Chondrocyte (in vitro differentiated cells): ENCODE data around the gene USP34. TPM values are rescaled to one million over a fixed set of nuclear protein-coding genes. Genes with fewer than 3 reads are reported as not detected.

Experiments used
- DNase-seq: peaks from one replicate; pipeline ENCODE4 v3.0.0; 2021; ENCODE audit warnings: mixed read lengths, low spot score
- H3K27ac Mint-ChIP-seq: one replicate; pipeline ENCODE4 v1.8.0; 2021; ENCODE audit warnings: mild to moderate bottlenecking, moderate library complexity, mixed read lengths; ENCODE audit not compliant: unreplicated experiment
- H3K27me3 Mint-ChIP-seq: 2 replicates; pipeline ENCODE4 v1.8.0; 2021; ENCODE audit warnings: low read depth, mixed read lengths
- H3K36me3 Mint-ChIP-seq: 2 replicates; pipeline ENCODE4 v1.8.0; 2021; ENCODE audit warnings: low read depth, mixed read lengths
- H3K4me1 Mint-ChIP-seq: 2 replicates; pipeline ENCODE4 v1.8.0; 2021; ENCODE audit warnings: low read depth, mild to moderate bottlenecking, mixed read lengths
- H3K4me3 Mint-ChIP-seq: one replicate; pipeline ENCODE4 v1.8.0; 2021; ENCODE audit warnings: mild to moderate bottlenecking, moderate library complexity, mixed read lengths; ENCODE audit not compliant: unreplicated experiment
- H3K9me3 Mint-ChIP-seq: 2 replicates; pipeline ENCODE4 v1.8.0; 2021; ENCODE audit warnings: low read depth, mixed read lengths
- total RNA-seq: library from RNA; stranded (reverse); gene quantifications from 3 replicates; pipeline ENCODE4 v1.2.1, GENCODE V29; 2021
- TF ChIP-seq, protein P1 (sequence below): fragments of 200-600 bp; sonication (generic); IDR thresholded peaks from 2 replicates; pipeline ENCODE4 v1.5.0; 2021; ENCODE audit warnings: antibody characterized with exemption, mild to moderate bottlenecking, moderate library complexity

USP34 gene
- total RNA-seq, 1 donor from 2014 or later = 104 TPM

DNA sequence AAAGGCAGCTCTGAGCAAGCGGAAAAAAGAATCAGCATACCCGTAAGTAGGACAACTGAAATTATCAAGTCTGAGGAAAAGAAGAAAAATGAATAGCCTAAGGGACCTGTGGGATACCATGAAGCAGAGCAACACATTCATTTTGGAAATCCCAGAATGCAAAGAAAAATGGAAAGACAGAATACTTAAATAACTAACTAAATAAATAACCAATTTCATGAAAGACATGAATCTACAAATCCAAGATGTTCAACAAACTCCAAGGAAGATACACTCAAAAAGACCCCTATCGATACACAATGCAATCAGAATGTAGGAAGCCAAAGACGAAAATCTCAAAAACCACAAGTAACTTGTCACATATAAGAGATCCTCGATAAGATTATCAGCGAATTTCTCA lies 117.0 kb downstream of the USP34 start:
- TF ChIP-seq, protein P1, sequence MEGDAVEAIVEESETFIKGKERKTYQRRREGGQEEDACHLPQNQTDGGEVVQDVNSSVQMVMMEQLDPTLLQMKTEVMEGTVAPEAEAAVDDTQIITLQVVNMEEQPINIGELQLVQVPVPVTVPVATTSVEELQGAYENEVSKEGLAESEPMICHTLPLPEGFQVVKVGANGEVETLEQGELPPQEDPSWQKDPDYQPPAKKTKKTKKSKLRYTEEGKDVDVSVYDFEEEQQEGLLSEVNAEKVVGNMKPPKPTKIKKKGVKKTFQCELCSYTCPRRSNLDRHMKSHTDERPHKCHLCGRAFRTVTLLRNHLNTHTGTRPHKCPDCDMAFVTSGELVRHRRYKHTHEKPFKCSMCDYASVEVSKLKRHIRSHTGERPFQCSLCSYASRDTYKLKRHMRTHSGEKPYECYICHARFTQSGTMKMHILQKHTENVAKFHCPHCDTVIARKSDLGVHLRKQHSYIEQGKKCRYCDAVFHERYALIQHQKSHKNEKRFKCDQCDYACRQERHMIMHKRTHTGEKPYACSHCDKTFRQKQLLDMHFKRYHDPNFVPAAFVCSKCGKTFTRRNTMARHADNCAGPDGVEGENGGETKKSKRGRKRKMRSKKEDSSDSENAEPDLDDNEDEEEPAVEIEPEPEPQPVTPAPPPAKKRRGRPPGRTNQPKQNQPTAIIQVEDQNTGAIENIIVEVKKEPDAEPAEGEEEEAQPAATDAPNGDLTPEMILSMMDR = no peak
- no peak overlapping the region for H3K4me3 Mint-ChIP-seq
- no peak overlapping the region for H3K27ac Mint-ChIP-seq
- H3K27me3 Mint-ChIP-seq = no peaks in the 10 kb centered on the region
- peaks cover 37% of the 10 kb centered on the region for H3K4me1 Mint-ChIP-seq
- H3K9me3 Mint-ChIP-seq = peaks cover 13% of the 10 kb centered on the region
- peaks cover 15% of the 10 kb centered on the region for H3K36me3 Mint-ChIP-seq
- no peak for DNase-seq

DNA sequence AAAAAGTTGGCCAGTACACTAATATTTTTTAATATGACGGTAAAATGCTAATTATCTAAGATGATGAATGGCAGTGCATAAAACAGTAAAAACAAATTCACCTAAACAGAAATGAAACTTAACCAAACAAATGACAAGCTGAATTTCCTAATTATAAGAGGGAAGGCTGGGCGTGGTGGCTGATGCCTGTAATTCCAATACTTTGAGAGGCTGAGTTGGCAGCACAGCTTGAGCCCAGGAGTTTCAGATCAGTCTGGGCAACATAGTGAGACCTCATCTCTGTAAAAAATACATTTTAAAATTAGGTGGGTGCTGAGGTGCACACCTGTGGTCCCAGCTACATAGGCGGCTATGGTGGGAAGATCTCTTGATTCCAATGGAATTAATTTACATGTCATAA lies 120.1 kb downstream of the USP34 start:
- Mint-ChIP-seq H3K27me3 (no peaks in the 10 kb centered on the region), H3K4me1 (peaks cover 10% of the 10 kb centered on the region), H3K36me3 (peaks cover 20% of the 10 kb centered on the region), H3K4me3 (no peak overlapping the region), H3K9me3 (peaks cover 13% of the 10 kb centered on the region), H3K27ac (peak overlapping the region; percentile 36)
- no peak for DNase-seq
- TF ChIP-seq, protein P1 = no peak

DNA sequence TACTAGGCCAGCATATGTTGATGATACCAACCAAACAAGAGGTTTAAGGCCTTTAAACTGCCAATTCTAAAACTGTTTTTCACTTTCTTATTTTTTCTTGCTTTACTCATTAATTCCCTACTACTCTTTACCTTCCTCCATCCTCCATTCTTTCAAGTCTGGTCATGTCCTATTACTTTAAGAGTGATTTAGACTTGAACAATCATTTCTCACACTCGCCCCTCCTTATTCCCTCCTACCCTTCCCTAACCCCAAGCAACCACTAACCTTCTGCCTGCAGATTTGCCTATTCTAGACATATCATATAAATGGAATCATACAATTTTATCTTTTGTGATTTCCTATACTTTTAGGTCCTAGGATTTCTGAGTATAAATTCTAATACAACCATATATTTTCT lies 127.7 kb downstream of the USP34 start:
- H3K4me1 Mint-ChIP-seq = peaks cover 10% of the 10 kb centered on the region
- DNase-seq = no peak
- TF ChIP-seq, protein P1 = no peak
- H3K27me3 Mint-ChIP-seq = no peaks in the 10 kb centered on the region
- H3K9me3 Mint-ChIP-seq = no peaks in the 10 kb centered on the region
- H3K27ac Mint-ChIP-seq = no peak overlapping the region
- H3K36me3 Mint-ChIP-seq = peaks cover 30% of the 10 kb centered on the region
- no peak overlapping the region for H3K4me3 Mint-ChIP-seq

DNA sequence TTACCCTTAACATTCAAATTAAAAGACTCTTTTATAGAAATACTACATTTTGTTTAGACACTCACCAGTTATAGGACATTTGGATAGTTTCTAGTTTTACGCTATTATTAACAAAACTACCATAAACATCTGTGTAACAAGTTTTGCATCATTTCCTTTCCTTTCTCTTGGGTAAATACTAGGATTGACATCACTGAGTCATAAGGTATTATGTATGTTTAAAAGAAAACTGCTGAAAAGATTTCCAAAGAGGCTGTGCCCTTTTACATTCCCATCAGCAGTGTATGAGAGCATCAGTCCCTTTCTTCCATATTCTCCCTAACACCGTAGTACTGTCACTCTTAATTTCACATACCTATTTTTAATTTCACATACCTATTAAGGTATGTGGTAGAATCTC lies 130.6 kb downstream of the USP34 start:
- no peaks in the 10 kb centered on the region for H3K9me3 Mint-ChIP-seq
- peaks cover 23% of the 10 kb centered on the region for H3K36me3 Mint-ChIP-seq
- no peak for DNase-seq
- H3K27me3 Mint-ChIP-seq = no peaks in the 10 kb centered on the region
- TF ChIP-seq, protein P1 = no peak
- peaks cover 10% of the 10 kb centered on the region for H3K4me1 Mint-ChIP-seq
- no peak overlapping the region for H3K4me3 Mint-ChIP-seq
- peak overlapping the region; percentile 79 for H3K27ac Mint-ChIP-seq

DNA sequence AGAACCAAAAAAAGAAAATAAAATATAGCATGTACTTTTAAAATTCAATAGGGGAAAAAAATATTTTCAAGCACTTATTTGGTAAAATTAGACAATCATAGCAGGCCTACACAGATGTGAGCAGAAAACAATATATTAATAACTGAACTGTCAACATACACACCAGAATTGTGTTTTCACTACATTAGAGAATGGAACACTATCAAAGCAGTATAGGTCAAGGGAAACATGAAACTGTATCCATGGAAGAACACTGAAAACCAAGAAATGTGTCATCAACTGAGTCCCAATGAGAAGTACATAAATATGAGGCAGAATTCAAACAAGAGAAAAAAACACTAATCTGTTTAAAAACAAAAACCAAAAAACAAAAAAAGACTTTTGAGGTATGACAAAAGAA lies 132.4 kb downstream of the USP34 start:
- Mint-ChIP-seq H3K4me3 (no peak overlapping the region), H3K36me3 (peaks cover 22% of the 10 kb centered on the region), H3K9me3 (no peaks in the 10 kb centered on the region), H3K4me1 (peaks cover 10% of the 10 kb centered on the region), H3K27me3 (no peaks in the 10 kb centered on the region), H3K27ac (no peak overlapping the region)
- no peak for DNase-seq
- TF ChIP-seq, protein P1 = no peak
